Measurements from ENCODE around the gene ZBTB43. TPM values are rescaled to one million over a fixed set of nuclear protein-coding genes. Genes with fewer than 3 reads are reported as not detected.

Gene ZBTB43
- total RNA-seq, 2 experiments from 2014 or later, result 4.1 to 6.4 TPM

GRCh38 chr9:126805554-126806262 is 868 bp downstream of the ZBTB43 start:
- intact Hi-C loops (cut with micrococcal nuclease; ENCODE audit: unreplicated experiment), result loop anchor here (5.0 to 10.0 kb wide), 2 partner anchors 57 to 109 kb away; partner anchors contain the start of genes RALGPS1 and ZBTB34
- Histone ChIP-seq H3K9me2 (ENCODE audit: insufficient read depth, low read length) (no peaks in the 10 kb centered on the region), H3K36me3 (ENCODE audit: insufficient read depth, low read length) (peaks cover 11% of the 10 kb centered on the region; the same call in 1 of the 2 replicates), H3K4me2 (ENCODE audit: low read length) (peak overlapping the region; percentile 84), H3K27ac (ENCODE audit: low read depth, low read length, poor library complexity, severe bottlenecking) (peak overlapping the region; percentile 50), H3K4me1 (ENCODE audit: insufficient read depth, low read length, poor library complexity, severe bottlenecking) (peaks cover 23% of the 10 kb centered on the region), H3K79me2 (ENCODE audit: insufficient read depth, low read depth, low read length) (peaks cover 35% of the 10 kb centered on the region; the same call in 1 of the 2 replicates), H2AFZ (ENCODE audit: low read length) (peak overlapping the region; percentile 96; the same call in 1 of the 2 replicates), H3K9me3 (ENCODE audit: low read length) (no peaks in the 10 kb centered on the region), H4K20me1 (ENCODE audit: insufficient read depth, low read length) (no peaks in the 10 kb centered on the region), H3K4me3 (ENCODE audit: low read depth, low read length, poor library complexity, severe bottlenecking) (peak overlapping the region; percentile 82)
- TF ChIP-seq EZH2phosphoT487 (IDR thresholded peaks at IDR 0.05; ENCODE audit: borderline replicate concordance, low read depth, low read length) (no peak), CTCF (conservative IDR thresholded peaks at IDR 0.05; ENCODE audit: low read length) (peak; percentile 21; the same call in 1 of the 2 replicates)
- ChIA-PET POLR2A (interaction anchor here (1.2 to 1.7 kb wide), 4 partner anchors 11 to 56 kb away, joined by 3 to 6 read pairs (median 4); no protein-coding TSS in a partner anchor), CTCF (ENCODE audit: unreplicated experiment) (interaction anchor here (0.6 to 0.7 kb wide), 2 partner anchors 99 to 111 kb away, joined by 3 read pairs; no protein-coding TSS in a partner anchor)
- DNase-seq (ENCODE audit: low spot score), result peak; percentile 75
- BruUV-seq (replicated peaks), result no TSS peak

GRCh38 chr9:126806336-126806735 is 1.5 kb downstream of the ZBTB43 start:
- intact Hi-C loops (cut with micrococcal nuclease; ENCODE audit: unreplicated experiment), result loop anchor here (5.0 to 10.0 kb wide), 2 partner anchors 56 to 108 kb away; partner anchors contain the start of genes RALGPS1 and ZBTB34
- peak overlapping the region; percentile 84 for H3K4me2 ChIP-seq (ENCODE audit: low read length)
- DNase-seq (ENCODE audit: low spot score), result no peak
- CTCF ChIA-PET (ENCODE audit: unreplicated experiment), result no interaction called here
- no TSS peak for BruUV-seq (replicated peaks)
- H3K4me1 ChIP-seq (ENCODE audit: insufficient read depth, low read length, poor library complexity, severe bottlenecking), result peaks cover 23% of the 10 kb centered on the region
- no peaks in the 10 kb centered on the region for H3K9me3 ChIP-seq (ENCODE audit: low read length)
- no peaks in the 10 kb centered on the region for H3K9me2 ChIP-seq (ENCODE audit: insufficient read depth, low read length)
- H3K79me2 ChIP-seq (ENCODE audit: insufficient read depth, low read depth, low read length), result peaks cover 35% of the 10 kb centered on the region; the same call in 1 of the 2 replicates
- peak overlapping the region; percentile 50 for H3K27ac ChIP-seq (ENCODE audit: low read depth, low read length, poor library complexity, severe bottlenecking)
- no peak for TF ChIP-seq CTCF (conservative IDR thresholded peaks at IDR 0.05; ENCODE audit: low read length)
- TF ChIP-seq EZH2phosphoT487 (IDR thresholded peaks at IDR 0.05; ENCODE audit: borderline replicate concordance, low read depth, low read length), result no peak
- H4K20me1 ChIP-seq (ENCODE audit: insufficient read depth, low read length), result no peaks in the 10 kb centered on the region
- POLR2A ChIA-PET, result interaction anchor here (0.5 to 1.6 kb wide), 4 partner anchors 10 to 1158 kb away, joined by 3 to 5 read pairs (median 4); no protein-coding TSS in a partner anchor
- H3K4me3 ChIP-seq (ENCODE audit: low read depth, low read length, poor library complexity, severe bottlenecking), result peak overlapping the region; percentile 82
- peaks cover 16% of the 10 kb centered on the region for H3K36me3 ChIP-seq (ENCODE audit: insufficient read depth, low read length)
- no peak overlapping the region for H2AFZ ChIP-seq (ENCODE audit: low read length)

Data from OCI-LY7 (cell line).